Neural cell (in vitro differentiated cells): ENCODE measurements around the gene TRPM8.

ENCODE experiments used
- EZH2 ChIP-seq: fragments of 200-600, 300-800 bp; shearing (Covaris generic), sonication (generic); IDR thresholded peaks from 2 replicates; pipeline ENCODE4 v1.6.1; 2014; ENCODE audit warnings: antibody characterized with exemption, low read length, borderline replicate concordance, mild to moderate bottlenecking; ENCODE audit not compliant: insufficient read depth, poor library complexity, severe bottlenecking
- SMC3 ChIP-seq: fragments of 450-650 bp; conservative IDR thresholded peaks from 2 replicates; pipeline ENCODE4 v1.6.1; 2014; ENCODE audit warnings: antibody characterized with exemption, mild to moderate bottlenecking, moderate library complexity; ENCODE audit not compliant: poor library complexity

- no peak for TF ChIP-seq SMC3
- no peak for TF ChIP-seq EZH2
Measured at GRCh38 chr2:233926806-233927205, 9.6 kb downstream of the TRPM8 start.
